Measurements from ENCODE around the gene VWF.

GRCh38 chr12:6020930-6021329 lies 103.5 kb downstream of the VWF start:
- TF ChIP-seq CTCF (IDR thresholded peaks at IDR 0.05) (no peak), POLR2A (IDR thresholded peaks at IDR 0.05) (no peak), EP300 (IDR thresholded peaks at IDR 0.05) (no peak), POLR2AphosphoS5 (IDR thresholded peaks at IDR 0.05) (no peak)

Measured in sigmoid colon (tissue), 4 donors.